Pulmonary artery endothelial cell (primary cell): ENCODE measurements around the gene MAGI2. TPM values are rescaled to one million over a fixed set of nuclear protein-coding genes. Genes with fewer than 3 reads are reported as not detected.
"Not testable (repeated sequence)": the region's sequence is repeated elsewhere in the genome, so short reads cannot be mapped to it uniquely, and the experiment has no call there.

Experiments used
- DNase-seq: peaks from one replicate; pipeline ENCODE4 v3.0.0-alpha.2; 2011; ENCODE audit warnings: low read depth, low spot score
- total RNA-seq: library from RNA; depleted of rRNA; stranded (reverse); fragments of >200 nt; gene quantifications from 2 replicates; pipeline ENCODE4 v1.2.3, GENCODE V29; 2014

The MAGI2 gene
- total RNA-seq, 1 donor from 2014 or later, result 1.3 TPM

DNA sequence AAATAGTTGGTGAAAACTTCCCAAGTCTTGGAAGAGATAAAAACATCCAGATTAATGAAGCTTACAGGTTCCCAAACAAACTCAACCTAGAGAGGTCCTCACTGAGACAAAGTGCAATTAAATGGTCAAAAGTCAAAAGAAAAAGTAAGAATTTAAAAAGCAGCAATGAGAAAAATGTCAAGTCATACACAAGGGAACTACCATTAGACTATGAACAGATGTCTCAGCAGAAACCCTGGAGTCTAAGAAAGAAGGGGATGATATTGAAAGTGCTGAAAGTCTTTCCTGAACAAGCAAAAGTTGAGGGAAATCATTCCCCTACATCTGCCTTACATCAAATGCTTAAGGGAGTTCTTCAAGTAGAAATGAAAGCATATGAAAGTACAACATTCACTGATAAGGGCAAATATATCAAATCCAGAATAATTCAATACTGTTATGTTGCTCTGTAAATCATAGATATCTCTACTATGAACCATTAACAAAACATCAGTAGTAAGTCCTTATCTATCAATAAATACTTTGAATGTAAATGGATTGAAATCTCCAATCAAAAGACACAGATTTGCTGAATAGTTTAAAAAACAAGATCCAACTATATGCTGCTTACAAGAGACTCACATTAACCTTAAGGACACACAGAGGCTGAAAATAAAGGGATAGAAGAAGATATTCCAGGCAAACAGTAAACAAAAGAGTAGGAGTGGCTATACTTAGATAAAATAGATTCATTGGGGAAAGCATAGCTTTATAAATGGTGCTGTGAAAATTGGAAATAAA, 1205.4 kb downstream of the MAGI2 start:
- no peak for DNase-seq

DNA sequence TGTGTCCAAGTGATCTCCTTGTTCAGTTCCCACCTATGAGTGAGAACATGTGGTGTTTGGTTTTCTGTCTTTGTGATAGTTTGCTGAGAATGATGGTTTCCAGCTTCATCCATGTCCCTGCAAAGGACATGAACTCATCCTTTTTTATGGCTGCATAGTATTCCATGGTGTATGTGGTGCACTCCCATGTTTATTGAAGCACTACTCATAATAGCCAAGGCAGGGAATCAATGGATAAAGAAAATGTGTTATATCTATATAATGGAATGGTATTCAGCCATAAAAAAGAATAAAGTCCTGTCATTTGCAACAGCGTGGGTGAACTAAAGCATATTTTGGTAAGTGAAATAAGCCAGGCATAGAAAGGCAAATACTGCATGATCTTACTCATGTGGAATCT, 1213.3 kb downstream of the MAGI2 start:
- not testable (repeated sequence) for DNase-seq

DNA sequence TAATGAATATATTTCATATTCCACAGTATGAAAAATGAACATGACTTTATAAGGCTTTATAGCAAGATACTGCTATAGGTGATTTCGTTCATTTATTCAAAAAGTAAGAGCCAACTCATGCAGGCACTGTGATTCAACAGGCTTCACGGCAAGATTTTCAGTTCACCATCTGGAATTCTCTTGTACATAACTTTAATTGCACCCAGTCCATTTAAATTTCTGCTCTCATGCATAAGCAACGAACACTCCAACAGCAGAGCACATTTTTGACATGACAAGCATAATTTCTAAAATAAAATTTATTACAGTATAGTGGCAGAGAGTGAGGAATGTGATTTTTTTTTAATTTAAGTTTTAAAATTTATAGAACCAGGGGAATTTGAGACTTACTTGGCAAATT, 1218.8 kb downstream of the MAGI2 start:
- no peak for DNase-seq

DNA sequence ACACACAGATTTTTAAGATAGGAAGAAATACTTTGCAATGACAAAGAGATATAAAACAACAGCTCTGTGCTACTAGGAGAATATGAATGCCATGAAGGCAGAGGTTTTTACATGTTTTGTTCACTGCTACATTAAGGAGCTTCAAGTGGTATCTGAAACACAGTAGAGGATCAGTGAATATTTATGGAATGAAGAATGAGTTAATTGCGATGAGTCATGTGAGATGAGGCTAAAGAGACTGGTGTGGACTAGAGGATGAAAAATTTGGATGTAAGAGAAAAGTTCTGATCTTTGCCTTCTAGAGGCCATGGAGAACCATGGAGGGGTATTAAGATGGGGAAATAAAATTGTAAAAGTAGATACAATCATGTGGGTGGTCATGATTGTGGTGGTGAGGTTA, 1220.7 kb downstream of the MAGI2 start:
- DNase-seq, result no peak

DNA sequence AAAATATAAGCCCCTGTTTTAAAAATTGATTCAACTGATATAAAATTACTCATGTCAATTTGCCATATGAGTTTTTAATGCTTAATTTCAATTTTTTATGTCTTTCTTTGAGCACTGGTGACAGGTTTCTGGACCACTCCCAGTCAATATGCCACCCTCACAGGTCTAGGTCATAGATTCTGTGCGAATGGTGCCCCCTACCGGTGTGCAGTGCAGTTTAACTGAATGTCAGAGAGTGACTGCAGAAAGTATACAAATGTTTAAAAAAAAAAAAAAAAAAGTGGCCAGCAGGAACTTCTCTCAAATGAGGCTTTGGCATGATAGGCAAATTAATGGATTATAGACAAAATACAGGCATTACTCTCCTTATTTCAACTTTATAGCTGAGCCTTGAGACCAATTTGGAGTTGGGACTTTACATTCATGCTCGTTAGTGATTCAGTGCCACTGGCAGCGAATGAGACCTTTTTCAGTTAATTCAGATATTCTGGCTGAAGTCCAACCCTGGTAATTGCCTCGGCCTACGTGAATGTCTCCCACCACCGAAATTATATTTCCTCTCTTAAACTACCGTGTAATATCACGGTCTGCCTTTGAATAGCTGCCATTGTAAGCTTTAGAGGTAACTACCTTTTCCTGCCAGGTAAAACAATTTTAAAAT, 1227.3 kb downstream of the MAGI2 start:
- no peak for DNase-seq

DNA sequence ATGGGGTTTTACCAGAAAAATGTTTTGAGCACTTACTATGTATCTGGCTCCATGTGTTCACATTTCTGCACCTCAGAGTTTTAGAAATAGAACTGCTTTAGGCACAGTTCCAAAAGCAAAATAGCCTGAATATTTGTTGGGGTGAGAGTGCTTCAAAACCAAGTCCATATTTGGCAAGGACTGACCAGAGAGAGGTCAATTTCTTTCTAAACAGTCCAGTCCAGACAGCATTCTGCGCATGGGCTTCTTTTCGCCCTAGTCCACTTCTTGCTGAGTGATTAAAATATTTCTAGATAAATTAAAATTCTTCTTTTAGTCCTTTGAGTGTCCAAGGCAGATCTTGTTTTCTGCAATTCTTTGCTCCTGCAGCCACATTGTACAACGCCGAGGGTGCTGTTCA, 1227.9 kb downstream of the MAGI2 start:
- no peak for DNase-seq

DNA sequence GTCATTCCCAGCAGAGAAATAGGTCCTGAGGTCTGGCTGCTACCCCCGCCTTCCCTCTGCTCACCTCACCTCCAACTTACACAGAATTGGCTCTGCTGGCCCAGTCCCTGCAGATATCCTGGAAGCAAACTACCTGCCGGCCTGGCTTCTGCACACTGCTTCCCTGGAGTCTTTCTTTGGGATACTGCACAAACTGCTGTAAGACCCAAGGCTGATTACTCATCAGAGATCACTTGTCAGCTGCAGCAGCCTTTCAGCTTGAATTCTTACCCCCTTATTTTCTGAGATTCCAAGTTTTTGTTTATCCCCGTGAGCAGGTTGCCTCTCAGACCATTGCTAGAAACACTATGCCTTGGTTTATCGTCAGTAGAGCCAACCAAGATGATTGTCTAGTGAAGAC, 1228.5 kb downstream of the MAGI2 start:
- no peak for DNase-seq

DNA sequence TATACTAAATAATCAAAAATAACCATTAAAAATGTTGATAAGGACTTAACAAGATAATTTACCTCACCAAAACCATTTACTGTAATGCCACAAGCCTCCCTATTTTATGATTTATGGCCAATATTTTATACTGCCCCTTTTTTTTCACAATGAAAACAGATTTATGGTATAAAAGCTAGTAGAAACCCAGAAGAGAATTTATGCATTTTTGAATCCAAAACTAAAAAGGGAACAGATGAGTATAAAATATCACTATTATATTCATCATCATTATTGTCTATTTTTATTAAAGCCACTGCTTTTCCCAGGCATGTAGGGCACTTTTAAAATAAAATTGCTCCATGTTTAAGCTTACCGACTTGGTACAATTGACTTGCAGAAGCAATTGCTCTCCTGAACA, 1229.9 kb downstream of the MAGI2 start:
- DNase-seq, result no peak

DNA sequence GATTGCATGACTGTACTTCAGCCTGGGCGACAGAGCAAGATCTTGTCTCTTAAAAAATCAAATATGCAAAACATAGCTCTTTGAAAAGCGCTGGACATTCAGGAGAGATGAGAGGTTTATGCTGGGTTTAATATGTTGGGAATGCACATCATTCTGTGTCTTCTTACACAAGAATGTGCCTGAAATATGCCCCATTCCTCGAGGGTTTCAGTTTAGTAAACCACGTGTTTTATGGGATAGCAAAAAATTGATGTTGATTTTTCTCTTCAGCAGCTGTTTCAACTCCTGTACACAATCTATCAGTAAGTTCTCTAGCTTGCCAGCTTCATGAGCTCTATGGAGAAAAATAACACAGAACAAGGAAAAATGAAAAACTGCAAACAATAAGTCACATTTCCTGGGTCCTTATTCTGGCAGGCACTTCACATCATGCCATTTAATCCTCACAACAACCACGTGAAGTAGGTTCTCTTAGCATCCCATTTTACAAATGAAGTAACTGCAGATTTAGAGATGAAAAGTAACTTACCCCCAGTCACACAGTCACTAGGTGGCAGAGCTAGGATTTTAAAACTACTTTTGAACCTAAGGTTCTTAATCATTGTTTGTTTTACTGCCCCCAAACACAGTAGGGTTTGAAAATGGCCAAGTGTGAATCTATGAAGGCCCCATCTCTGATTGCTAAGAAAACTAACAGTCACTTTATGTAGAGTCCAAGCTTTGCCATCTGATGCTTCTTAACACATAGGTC, 1231.3 kb downstream of the MAGI2 start:
- no peak for DNase-seq

DNA sequence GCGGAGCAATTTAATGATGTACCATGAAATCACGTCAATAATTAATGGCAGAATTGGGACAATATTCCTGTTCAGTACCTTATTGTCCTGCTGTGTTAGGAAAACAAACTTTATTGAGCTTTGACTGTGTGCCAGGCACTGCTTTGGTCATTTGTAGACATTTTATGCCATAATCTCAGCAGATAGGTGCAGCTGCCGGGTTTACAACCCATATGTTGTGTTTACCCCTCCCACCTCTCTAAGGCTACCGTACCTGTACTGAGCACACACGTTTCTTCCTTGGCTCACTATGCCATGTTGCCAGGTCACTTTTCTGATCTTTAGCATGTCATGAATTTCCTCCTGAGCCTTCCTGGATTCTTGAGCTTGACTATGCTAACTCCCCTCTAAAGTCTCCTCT, 1232.7 kb downstream of the MAGI2 start:
- no peak for DNase-seq

DNA sequence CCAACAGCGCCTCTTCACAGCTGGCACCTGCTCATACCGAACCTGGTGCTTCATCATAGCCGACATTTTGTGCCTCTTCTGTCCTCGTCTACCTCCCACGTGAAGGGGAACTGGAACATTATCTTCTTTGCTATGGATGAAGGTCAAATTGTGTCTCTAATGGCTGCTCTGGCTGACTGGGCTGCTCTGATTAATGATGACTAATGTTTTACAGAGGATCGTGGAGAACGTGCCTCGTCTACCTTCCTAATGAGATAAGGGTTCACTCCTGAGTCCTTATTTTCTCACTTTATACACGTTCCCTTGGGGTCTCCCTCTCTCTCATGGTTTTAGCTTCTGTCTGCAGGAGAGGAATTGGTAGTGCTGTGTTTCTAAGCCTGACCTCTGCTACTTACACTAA, 1234.6 kb downstream of the MAGI2 start:
- no peak for DNase-seq

DNA sequence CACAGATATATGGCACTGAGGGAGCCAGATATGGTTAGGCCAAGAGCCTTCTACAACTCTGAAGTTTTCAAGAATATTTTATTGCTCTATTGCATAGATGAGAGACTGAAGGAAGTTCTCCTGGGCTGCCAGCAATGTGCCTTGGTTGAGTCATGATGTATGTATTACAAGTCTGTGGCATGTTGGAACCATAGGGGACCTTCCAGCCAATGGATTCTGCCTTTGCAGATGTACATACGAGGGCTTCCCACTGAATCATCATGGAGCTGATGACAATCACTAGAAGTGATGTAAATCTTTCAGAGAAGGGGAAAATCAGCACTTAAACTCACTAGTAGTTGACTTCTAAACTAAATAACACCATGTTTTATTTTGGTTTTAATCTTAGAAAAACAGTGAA, 1235.4 kb downstream of the MAGI2 start:
- no peak for DNase-seq

DNA sequence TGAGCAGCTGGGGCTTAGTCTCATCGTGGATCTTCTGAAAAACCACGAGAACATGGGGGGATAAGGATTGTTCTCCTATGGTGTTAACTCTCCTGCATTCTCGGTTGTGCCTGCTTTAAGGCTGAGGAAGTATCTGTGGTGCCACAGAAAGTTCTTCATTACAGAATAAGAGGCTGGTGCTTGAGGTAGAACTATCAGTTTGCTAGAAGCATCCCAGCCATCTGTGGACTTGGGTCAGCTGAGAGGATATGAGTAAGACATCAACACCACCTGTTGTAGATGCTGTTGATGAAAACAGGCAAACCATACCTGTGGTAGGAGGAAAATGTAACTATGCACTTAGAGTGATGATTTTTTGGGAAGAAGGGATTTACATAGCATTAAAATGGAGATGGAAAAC, 1238.3 kb downstream of the MAGI2 start:
- DNase-seq, result no peak

DNA sequence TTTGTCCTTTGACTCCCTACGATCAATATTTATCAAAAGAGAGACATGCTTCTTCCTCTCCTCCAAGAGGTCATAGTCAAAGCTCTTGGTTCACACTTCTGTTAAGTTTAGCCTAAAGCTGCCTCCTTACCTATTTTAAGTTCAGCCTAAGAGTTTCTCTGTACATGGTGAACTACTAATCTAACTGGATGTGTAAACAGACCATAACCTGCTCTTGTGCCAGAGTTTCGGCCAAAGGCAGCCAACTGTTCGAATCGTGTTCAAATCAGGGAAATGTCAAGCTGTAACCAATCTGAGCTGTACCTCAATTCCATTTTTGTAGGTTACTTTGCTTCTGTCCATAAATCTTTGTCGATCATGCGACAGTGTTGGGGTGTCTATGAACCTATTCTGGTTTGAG, 1240.1 kb downstream of the MAGI2 start:
- DNase-seq, result no peak

DNA sequence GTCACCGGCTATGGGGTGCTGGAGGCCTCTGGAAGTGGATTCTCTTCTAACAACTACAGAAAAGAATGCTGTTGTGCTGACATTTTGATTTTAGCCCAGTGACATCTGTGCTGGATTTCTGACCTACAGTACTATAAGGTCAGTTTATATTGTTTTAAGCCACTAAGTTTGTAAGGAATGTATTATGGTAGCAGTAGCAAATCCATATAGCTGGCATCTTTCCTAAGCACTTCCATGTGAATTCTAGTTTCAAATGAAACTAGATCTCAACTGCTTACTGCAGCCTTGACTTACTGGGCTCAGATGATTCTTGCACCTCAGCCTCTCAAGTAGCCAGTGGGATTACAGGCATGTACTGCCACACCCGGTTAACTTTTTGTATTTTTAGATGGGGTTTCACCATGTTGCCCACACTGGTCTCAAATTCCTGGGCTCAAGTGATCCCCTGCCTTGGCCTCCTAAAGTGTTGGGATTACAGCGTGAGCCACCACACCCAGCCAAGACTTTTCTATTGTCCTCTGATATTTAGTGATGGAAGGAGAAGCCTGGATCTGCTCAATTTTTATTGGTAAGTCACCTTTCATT, 1240.9 kb downstream of the MAGI2 start:
- DNase-seq, result no peak

DNA sequence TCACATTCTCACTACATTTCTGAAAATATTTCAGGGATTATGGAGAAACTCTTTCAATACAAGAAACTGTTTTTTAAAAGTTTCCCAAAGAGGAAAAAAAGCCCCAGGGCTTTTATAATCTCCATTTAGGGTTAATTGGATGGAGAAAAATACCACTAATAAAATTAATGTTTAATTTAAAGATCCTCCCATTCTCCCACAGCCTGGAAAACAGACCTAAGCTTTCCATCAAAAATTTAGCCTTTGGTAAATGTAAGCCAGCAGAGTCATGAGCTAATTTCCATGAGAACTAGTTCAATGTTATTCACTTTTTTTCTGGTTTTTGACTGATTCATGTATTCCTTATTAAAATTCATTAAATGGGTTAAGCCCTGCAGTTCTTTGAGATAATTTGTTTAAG, 1246.2 kb downstream of the MAGI2 start:
- no peak for DNase-seq

DNA sequence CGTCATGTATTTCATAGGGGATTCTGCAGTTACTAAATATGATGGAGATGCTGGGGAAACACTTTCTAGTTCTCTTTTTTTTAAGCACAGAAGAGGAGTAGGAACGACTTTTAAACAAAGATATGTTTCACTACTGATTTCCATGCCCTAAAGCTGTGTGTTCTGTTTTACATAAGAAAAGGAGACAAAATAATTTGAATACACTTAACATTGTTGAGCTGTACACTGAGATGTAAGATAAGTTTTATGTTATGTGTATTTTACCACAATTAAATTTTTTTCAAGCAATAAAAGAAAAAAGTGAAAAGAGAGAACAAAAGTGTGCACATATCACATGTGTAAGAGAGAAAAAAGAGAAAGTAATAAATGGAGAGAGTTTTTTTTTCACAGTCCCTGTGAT, 1246.7 kb downstream of the MAGI2 start:
- no peak for DNase-seq

DNA sequence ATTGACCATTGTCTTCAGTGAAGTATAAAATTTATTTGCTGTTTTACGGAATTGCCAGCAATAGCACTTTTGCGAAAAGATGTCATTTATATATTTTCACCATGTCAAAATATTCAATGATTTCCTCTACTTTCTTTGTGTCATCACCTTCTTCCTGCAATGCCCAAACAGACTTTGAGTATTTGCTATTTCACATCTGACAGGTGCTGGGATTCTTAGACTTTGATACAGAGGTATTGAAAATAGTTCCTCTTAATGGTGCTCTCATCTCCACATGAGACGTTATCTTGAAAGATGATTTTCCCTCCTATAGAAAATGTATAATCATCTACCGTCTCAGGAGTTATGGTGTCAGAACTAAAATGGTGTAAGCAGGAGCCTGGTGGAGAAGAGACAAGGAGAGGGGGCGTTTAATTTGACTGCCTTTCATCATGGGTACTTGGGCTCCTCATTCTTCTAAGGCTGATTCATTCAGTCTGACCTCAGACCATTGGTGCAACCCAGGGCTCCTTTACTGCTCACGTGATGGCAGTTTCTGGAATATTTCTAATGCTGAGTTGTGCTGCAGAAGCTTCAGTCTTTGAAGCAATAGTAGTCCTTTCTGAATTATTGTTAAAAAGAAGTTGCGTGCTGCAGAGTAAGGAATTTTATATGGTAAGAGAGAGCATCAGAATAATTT, 1250.3 kb downstream of the MAGI2 start:
- DNase-seq, result no peak

DNA sequence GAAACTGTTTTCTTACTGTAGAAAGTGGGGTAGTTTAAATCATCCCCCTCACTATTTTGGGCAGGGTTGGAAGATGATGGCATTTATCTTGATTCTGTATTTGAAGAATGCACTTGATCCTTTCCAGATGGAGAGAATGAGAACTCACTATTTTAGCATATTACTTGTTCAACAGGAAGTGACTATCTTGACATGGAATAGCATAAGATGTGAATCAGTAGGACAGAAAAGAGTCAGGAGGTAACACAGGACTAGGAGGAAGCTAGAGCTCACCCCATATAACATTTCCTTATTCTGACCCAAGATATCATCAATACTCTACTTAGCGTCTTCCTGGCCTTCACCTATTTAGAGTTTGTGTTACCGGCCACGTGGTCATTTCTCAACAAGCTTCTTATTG, 1254.7 kb downstream of the MAGI2 start:
- DNase-seq, result no peak

DNA sequence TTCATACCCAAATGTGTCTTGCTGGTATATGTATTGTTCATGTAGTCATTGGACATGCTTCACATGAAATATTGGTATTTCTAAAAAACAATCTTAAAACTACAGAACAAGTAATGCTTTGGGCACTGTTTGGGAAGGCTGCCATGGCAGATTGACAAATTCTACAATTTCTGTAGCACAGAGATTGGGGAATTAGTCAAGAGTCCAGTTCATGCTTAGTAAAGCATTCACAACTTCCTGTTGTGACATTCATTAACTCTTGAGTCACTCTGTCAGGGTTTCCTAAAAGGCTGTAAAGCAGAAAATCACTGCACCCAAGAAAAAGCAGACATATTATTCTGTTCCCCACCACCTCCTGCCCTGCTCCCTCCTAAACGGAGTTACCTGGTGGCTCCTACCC, 1256.0 kb downstream of the MAGI2 start:
- no peak for DNase-seq

DNA sequence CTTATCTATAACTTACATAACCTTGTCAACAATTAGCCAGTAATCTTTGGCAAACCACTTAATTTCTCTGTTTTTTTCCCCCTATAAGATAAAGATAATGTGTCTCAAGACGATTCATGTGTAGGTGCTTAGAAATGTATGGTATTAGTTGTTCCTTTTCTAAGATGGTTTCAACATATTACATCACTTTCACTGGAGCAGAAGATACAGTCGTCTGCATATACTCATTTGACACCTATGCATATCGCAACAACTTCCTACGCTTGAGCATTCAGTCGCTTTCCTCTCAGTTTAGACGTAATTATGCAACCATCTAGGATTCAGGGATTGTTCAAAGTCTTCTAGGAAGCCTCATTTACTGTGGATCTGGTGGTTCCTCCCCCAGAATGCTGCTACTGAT, 1258.2 kb downstream of the MAGI2 start:
- DNase-seq, result no peak

DNA sequence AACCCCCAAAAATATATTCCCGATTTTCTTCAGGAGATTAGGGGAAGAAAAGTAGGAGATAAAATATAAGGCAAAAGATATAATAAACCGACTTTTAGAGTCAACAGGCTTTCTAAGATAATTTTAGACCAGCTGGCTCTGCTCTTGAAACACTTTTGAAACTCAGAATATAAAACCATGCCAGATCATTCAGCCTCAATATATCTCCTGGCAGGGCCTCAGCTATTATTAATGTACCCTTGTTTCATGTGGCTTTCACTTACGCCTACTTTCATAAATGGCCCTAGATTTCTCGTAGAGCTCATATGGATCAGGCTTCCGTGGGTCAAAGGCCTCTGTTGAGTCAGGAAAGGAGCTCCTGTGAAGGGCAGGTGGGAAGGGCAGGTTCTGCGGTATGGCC, 1258.9 kb downstream of the MAGI2 start:
- DNase-seq, result no peak
